NCI-H460 (cell line): ENCODE measurements around the gene PYGO2. TPM values are rescaled to one million over a fixed set of nuclear protein-coding genes. Genes with fewer than 3 reads are reported as not detected.

Source experiments
- DNase-seq: peaks from one replicate; pipeline ENCODE4 v3.0.0-alpha.2; 2016; ENCODE audit warnings: low read depth; ENCODE audit errors: extremely low read depth
- total RNA-seq: library from RNA; depleted of rRNA; stranded (reverse); fragments of >200 nt; shearing (Covaris generic); gene quantifications from 2 replicates; pipeline ENCODE4 v1.2.3, GENCODE V29; 2014

The PYGO2 gene
- total RNA-seq, 1 experiment from 2014 or later = 33.5 TPM

DNA sequence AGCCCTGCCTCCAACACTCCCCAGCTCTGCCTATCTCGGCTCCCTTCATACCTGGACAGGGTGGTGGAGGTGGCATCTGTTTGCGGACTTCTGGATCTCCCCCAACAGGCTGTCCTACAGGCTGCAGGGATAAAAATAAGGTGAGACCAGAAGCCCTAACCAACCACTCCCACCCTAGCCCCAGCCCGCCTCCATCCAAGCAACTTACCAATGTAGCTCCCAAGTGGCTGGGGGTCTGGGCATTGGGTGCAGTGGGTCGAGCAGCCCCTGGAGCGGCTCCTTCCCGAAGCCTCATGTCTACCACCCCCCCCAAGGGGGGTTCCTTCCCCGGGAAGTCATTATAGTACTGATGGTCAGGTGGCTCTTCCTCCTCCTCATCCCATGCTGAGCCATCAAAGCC is 4.5 kb upstream of the PYGO2 start:
- no peak for DNase-seq

DNA sequence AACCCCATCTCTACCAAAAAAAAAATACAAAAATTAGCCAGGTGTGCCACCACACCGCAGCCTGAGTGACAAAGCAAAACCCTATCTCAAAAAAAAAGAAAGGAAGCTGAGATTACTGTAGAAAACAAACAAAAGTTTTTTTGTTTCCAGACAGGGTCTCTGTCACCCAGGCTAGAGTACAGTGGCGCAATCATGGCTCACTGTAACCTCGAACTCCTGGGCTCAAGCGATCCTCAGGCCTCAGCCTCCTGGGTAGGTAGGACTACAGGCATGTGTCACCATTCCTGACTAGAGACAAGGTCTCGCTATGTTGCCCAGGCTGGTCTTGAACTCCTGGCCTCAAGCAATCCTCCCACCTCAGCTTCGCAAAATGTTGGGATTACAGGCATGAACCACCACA is 2.8 kb upstream of the PYGO2 start:
- no peak for DNase-seq

DNA sequence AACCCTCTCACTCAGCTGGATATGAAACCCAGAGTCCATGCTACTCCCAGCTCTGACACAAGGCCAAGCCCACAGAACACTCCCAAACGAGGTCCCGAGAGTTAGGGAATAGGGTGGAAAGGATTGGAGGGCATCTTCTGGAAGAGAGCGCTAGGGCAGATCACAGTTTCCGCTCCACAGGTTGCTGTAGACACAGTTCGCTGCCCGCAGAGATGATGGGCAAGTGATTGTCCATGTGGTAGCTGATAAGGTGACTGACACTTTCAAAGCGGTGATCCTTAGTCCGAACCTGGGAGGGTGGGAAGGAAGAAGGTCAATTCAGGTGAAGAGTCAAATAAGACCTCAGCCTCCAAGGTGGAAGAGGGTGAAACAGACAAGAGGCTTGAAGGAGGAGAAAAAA is 2.1 kb upstream of the PYGO2 start:
- no peak for DNase-seq

DNA sequence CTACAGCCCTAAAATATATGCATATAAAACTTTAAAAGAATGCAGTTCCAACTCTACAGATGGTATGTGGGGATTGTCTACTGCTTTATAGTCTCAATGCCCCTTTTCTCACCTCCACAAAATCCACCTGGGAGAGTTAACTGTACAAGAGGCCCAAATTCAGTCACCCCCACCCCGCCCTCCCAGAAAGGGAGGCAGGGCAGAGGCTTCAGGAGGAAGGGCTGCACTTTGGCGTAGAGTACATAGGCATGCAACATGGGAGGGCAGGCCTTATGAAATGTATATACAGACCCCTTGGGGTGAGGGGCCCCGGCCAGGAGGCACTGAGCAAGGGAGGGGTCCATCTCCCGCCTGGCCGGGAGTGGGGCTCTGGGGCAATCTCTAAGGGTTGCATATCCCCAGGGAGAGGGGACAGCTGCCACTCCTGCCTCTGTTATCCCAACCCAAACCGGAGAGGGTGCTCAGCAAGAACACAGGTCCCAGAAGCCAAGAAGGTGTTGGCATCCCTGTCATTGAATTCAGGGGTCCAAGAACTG is 1.3 kb upstream of the PYGO2 start:
- DNase-seq = no peak

DNA sequence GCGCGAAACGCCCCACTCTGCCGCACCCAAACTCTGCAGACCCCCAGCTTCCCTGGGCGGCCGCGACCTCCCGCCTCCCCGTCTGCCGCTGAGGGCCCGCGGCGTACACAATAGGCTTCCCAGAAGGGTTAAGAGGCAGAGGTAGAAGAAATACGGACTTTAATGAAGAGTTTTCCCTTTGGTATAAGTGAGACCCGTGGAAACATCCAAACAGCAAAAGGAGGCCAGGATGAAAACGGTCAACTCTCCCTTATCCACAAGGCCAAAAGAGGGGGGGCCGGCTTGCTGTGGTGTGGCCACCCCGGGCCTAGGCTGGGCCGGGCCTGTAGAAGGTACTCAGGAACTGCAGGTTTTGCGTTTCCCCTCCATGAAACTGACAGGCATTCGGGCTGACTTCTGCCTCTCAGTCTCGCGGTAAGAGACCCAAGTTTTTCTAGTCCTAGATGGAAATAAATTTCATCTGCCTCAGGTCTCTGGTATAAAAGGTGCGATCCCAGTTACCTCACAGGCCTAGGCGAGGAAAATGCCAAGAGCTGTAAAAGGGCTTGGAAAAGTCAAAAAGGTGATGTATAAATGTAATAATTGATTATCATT is 671 bp upstream of the PYGO2 start:
- no peak for DNase-seq

DNA sequence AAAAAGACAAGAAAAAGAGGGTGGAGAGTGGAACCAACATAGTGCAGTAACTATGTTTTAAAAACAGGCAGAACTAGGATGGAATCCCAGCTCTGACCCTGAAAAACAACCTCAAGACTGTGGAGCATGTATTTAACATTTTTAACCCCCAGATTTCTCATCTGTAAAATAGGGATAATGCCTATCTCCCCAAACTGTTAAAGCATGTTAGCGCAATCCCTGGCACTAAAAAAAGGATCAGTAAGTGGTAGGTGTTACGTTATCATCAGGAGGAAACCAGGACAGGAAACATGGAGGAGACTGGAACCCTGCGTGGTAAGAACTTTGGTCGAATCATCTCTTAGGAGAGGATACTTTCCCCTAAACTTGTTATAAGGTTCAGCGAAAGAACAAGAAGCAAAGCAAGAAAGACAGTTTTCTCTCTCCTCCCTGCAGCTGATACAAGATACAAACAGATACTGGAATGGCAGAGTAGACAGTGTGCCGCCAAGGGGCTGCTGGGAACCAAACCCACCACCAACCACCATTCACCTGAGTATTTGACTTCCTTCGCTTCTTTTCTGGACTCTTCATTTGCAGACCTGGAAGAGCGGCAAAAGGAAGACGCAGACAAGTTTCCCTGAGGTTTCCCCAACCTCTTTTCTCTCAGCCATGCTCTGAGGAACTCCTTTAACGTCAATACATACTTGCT is 991 bp downstream of the PYGO2 start:
- no peak for DNase-seq

DNA sequence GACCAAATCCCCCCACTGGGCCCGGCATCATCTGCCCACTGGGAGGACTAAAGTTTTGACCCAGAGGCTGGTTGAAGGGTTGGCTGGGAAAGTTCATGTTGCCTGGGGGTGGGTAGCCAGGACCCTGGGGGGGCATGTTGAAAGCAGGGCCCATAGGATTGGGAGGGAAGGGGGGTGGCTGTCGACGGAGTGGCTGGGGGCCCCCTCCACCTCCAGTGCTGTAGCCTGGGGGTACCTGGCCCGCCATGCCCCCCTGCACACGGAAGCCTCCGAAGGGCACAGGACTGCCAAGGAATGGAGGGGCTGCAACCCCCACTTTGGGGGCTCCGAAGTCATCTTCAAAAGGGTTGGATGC is 2.2 kb downstream of the PYGO2 start:
- DNase-seq = no peak

DNA sequence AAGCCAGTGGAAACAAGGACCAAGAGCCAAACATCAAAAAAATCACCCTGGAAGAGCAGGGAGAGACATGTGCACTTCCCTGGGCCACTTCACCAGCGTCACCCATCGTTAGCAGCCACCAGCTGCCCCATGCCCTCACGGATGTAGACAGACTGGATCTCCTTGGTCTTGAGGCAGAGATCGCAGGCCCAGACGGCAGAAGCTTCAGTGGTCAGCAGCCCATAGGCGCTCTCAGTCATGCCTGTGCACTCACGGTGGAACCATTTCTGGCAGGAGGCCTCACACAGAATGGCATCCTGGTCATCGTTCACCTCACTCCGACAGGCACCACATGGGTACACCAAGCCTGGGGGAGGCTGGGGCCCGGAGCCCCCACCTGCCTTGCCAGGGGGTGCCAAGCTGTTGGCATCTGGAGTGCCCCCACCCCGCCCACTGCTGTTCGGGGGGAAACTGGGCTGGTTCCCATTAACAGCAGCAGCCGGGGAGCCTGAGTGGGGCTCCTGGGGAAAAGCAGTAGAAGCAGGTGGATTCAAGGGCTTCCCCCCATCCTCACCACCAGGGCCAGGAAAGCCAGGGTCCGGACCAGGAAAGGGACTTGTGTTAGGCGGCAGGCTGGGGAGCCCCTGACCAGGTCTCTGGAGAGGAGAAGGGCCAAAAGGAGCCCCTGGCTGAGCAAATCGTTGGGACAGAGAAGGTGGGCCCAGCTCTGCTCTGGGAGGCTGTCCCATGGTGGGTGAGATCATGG is 2.7 kb downstream of the PYGO2 start:
- DNase-seq = no peak

DNA sequence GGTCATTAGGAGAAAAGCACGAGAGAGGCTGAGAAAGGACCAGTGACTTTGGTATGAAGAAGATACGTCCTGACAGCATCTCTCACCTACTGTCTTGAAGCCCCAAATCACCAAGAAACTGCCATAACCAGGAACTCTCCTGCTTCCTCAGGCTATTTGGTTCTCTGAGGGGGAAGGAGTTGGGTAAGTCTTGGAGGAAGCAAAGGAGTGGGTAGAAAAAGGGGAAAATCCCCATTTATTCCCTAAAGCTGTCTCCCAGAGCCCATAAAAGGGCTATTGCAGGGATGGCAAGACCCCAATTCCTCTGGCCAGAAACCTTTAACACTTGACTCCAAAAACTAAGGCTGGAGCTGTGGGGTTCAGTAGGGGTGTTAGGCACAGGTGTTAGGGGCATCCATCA is 3.5 kb downstream of the PYGO2 start:
- DNase-seq = no peak

DNA sequence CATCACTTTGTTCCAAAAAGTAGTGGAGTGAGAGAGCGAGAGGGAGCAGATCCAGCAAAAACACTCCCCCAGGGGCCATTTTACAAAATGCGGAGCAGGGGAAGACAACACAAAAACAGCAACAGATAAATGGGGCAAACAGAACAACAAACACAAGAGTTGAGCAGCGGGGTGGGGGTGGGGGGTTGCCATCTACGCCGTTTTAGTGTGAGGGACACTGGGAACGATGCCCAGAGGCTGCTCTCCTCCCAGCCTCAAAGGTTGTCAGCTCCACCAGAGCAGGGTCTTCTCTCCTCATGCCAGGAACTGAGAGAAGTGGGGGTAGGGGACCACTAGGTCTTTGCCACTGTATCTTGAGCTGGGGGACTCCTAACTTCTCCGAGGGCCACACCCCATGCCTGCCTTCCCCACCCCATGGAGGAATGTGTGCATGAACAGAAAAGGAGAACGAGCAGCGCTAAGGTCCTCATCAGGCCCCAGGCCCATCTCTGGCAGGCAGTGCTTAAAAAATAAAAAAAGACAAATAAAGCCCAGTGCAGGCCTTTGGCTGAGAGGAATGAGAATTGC is 4.4 kb downstream of the PYGO2 start:
- no peak for DNase-seq

DNA sequence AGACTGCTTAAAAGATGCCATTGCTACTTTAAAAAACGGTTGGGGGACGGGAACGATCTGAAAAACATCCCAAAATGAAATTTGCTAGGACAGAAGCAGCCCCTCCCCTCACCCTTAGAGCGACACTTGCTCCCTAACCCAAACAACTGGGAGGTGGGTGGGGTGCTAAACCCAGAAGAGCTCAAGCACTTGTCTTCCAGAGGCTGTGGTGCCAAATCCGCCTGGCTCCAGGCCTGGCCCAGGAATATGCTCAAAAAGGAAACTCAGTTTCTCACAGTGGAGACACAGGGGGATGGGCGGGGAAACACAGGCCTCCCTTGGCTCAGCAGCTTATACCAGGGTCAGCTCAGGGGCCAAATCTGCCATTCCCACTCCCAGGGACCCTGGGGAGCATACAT is 5.0 kb downstream of the PYGO2 start:
- DNase-seq = no peak

DNA sequence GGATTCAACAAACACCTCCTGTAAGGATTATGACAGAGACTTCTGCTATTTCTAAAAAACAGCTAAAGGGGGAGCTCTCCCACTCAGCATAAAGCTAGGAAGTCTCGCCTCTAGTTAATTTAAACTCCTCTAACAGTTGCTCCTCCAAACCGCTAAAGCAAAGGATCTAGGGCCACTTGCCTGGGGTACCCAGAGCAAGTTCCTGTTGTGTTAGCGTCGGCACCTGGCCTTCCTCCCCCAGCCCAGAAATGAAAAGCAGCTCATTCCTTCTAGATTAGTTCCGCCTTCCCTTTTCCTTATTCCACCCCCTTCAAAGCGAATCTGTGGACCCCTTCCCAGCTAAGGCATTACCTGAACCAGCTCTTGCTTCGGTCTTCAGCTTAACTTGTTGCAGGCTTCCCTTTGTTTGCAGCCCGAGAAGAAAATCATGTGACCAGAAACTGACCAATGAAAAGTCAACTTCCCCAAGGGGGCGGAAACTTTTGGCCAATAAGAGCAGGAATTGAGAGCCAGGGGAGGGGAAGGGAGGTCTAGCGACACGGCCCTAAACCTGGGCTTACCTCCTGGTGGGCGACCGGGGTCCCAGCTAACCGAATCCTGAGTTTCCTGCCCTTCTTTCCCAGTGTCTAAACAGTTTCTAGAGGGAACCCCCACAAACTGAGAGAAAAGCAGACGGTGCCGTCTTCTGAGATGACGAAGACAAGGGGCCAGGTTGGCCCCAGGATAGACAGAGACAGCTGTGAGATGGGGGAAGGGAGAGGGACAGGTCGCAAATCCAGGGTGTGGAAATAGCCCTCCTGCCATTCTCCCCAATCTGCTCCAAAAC is 5.7 kb downstream of the PYGO2 start, which contains the start of gene PBXIP1:
TSS of gene PBXIP1 (minus strand) at position 382 of the 826 bp plus-strand sequence. CDS start 2,378 bp downstream, outside the sequence.
- DNase-seq = peak; percentile 94

DNA sequence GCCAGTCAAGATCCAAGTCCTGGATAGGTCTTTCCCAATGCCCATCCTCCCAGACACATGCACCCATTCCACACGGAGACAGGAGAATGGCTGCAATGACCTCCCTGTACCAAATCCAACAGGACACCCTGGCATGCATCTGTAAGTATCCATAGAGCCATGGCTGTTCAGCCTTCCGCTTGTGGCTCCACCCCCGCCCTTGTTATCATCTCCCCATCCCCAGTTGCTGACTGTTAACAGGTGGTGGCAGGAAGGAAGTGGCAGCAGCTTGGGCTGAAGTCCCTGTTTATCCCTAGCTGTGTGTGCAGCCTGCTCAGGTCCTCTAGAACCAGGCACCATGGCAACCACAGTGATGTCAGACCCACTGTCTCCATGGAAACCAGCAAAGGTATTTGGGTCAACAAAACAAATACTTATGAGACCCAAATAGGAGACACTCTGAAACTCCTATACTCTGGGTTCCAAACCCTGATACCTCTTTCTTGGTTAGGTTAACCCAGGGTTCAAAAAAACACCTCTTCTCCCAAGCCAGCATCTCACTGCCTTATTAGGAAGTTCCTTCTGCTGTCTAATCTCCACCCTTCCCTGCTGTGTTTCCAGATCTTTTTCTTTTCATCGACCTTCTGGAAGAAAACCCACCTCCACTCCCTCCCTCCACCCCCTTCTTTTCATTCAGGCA is 6.4 kb downstream of the PYGO2 start:
- no peak for DNase-seq

DNA sequence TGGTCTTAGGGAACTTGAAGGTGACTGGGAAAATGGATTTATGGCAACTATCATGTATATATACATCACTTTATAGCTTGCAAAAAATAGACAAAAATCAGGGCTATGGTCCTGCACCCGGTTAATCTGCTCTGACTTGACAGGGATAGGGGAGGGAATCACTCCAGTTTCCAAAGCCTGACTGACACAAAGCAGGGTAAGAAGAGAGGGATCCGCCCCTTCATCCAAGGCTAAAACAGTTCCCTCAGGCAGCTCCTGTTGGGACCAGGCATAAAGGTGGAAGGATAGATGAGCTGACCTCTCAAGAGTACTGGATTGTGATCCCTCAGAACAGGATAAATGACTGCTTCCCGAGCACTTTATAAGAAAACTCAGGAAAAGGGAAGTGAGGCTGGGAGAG is 7.0 kb downstream of the PYGO2 start:
- no peak for DNase-seq

DNA sequence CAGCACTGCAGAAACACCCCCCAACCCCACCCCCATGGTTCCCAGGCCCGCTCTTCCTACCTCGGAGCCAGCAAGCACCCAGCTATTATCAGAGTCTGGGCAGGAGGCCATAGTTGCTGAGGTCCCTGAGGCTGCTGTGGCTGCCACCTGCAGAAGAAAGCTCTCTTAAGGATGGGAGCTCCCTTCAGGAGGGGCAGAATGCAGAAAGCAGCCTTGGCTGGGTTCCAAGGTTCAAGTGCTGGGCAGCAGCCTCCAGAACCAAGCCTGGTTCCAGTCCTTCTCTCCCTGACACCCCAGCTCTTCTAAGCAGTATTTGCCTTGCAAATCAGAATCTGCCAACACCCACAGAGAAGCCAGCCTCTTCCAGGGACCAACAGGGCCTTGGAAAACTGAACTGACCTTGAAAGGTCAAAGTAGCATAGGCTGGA is 8.0 kb downstream of the PYGO2 start:
- no peak for DNase-seq

DNA sequence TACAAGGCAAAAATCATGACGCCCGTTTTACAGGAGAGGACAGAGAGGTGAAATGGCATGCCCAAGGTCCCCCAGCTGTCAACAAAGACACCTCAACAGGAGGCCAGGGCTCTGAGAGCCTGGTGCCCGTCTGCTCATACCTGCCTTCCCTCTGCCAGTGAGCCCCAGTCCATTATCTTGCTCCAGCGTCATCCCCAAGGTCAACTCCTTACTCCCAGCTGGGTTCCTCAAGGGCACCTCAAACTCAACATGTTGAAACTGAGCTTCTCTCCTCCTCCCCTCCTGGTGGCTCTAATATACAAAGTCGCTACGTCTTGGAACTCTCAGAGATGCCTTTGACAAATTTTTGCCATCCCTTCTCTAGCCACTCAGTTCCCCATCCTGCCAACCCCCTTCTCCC is 8.9 kb downstream of the PYGO2 start:
- no peak for DNase-seq

DNA sequence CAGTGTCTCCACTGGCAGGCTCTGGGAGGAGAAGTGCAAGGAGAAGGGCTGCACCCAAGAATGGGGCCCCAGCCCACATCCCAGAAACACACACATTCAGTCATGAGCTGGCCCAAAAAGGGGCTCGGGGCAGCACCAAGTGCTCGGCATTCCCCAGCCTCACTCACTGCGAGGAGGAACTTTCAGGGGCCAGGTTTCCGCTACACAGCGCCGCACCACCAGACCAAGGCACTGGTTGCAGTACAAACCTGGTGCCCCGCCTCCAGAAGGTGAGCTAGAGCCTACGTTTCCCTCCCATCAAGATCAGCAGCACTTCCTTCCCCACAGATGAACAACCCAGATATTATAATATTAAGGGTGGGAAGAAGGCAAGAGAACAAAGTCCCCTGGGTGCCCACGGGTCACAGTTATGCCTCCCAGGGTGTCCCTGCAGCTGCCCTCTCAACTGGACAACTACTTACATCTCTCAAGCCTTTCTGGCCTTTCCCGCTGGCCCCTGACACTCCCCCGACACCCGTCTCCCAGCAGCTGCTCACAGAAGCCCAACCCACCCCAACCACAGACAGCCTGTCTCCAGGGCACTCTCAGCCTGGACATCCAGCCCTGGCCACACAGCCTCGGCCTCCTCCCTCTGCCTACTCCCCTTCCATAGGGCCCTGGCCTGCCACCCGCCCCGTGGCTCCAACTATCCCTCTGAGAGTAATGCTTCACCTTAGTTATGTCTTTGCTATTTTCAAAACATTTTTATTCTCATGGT is 9.5 kb downstream of the PYGO2 start:
- no peak for DNase-seq

DNA sequence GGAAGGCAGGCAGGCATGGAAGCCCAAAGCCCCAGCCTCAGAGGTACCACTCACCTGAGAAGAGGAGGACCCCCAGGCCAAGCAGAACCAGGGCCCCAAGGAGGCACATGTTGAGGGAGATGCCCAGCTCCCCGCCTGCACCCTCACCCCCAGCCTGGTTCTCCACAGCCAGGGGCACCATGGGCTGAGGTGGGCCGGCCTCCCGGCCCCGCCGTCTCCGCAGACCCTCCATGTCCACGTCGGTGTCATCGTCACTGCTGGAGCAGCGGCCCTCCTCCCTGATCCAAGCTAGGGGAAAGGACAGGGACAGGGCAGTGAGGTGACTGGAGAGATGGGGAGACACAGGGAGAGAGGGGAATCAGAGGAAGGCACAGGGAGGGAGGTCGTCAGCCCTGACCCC is 13.5 kb downstream of the PYGO2 start:
- no peak for DNase-seq
